Hepatocyte (in vitro differentiated cells): ENCODE data around the gene NPHP4. TPM values are rescaled to one million over a fixed set of nuclear protein-coding genes. Genes with fewer than 3 reads are reported as not detected.

Experiments
- DNase-seq: peaks from one replicate; pipeline ENCODE4 v3.0.0-alpha.2; 2016; ENCODE audit warnings: low spot score
- H2AFZ ChIP-seq: fragments of 200-600 bp; sonication (generic); 2 replicates; pipeline ENCODE4 v1.6.0; 2016; ENCODE audit warnings: antibody characterized with exemption, mild to moderate bottlenecking
- H3K27ac ChIP-seq: fragments of 200-600 bp; sonication (generic); 2 replicates; pipeline ENCODE4 v1.5.1; 2016; ENCODE audit warnings: mild to moderate bottlenecking
- H3K27me3 ChIP-seq: fragments of 200-600 bp; sonication (generic); 2 replicates; pipeline ENCODE4 v1.6.1; 2016
- H3K36me3 ChIP-seq: fragments of 200-600 bp; sonication (generic); replicated peaks from 2 replicates; pipeline ENCODE4 v1.5.1; 2016; ENCODE audit warnings: low read depth; ENCODE audit not compliant: insufficient read depth
- H3K4me1 ChIP-seq: fragments of 200-600 bp; sonication (generic); 2 replicates; pipeline ENCODE4 v1.5.1; 2016; ENCODE audit warnings: mild to moderate bottlenecking, moderate library complexity; ENCODE audit not compliant: insufficient read depth
- H3K4me2 ChIP-seq: fragments of 200-600 bp; sonication (generic); 2 replicates; pipeline ENCODE4 v1.6.0; 2016
- H3K4me3 ChIP-seq: fragments of 200-600 bp; sonication (generic); 2 replicates; pipeline ENCODE4 v1.5.1; 2016; ENCODE audit warnings: mild to moderate bottlenecking
- H3K79me2 ChIP-seq: fragments of 200-600 bp; sonication (generic); 2 replicates; pipeline ENCODE4 v1.6.0; 2017; ENCODE audit warnings: mild to moderate bottlenecking
- H3K9me2 ChIP-seq: fragments of 200-600 bp; sonication (generic); replicated peaks from 2 replicates; pipeline ENCODE4 v1.6.0; 2017; ENCODE audit warnings: mild to moderate bottlenecking; ENCODE audit not compliant: insufficient read depth
- H3K9me3 ChIP-seq: fragments of 200-600 bp; sonication (generic); 2 replicates; pipeline ENCODE4 v1.5.1; 2016; ENCODE audit warnings: low read depth, mild to moderate bottlenecking
- H4K20me1 ChIP-seq: fragments of 200-600 bp; sonication (generic); 2 replicates; pipeline ENCODE4 v1.6.0; 2016; ENCODE audit warnings: mild to moderate bottlenecking; ENCODE audit not compliant: insufficient read depth, poor library complexity, severe bottlenecking
- CTCF ChIP-seq: fragments of 200-600 bp; sonication (generic); IDR thresholded peaks from 2 replicates; pipeline ENCODE4 v1.5.1; 2016; ENCODE audit warnings: antibody characterized with exemption, mild to moderate bottlenecking; ENCODE audit not compliant: poor library complexity
- EZH2 ChIP-seq: fragments of 200-600 bp; sonication (generic); IDR thresholded peaks from 2 replicates; pipeline ENCODE4 v1.6.1; 2016; ENCODE audit warnings: antibody characterized with exemption, mild to moderate bottlenecking, borderline replicate concordance
- EZH2phosphoT487 ChIP-seq: fragments of 200-600 bp; sonication (generic); IDR thresholded peaks from one replicate; pipeline ENCODE4 v1.6.1; 2018; ENCODE audit warnings: antibody characterized with exemption, mild to moderate bottlenecking, low read depth, moderate library complexity; ENCODE audit not compliant: unreplicated experiment, severe bottlenecking
- WGBS: methylation state at CpG from one replicate; pipeline ENCODE4 v1.1.6; 2016; ENCODE audit warnings: low lambda C conversion rate; ENCODE audit errors: missing lambda C conversion rate; 5-methylcytosine and 5-hydroxymethylcytosine counted together
- polyA plus RNA-seq: library from polyadenylated mRNA; unstranded; fragments of >200 nt; fragmentation: Nextera tagmentation; extraction: Ambion mirVana; gene quantifications from 2 replicates; pipeline ENCODE4 v1.2.1, GENCODE V29; 2016
- total RNA-seq: library from RNA; depleted of rRNA; stranded (reverse); fragments of >200 nt; gene quantifications from 2 replicates; pipeline ENCODE4 v1.2.3, GENCODE V29; 2014

The NPHP4 gene
- total and polyA plus RNA-seq, 2 experiments from 2014 or later, result 5.6 to 6.0 TPM

- no peak overlapping the region for H3K4me3 ChIP-seq
- no peak overlapping the region for H3K27ac ChIP-seq
- H3K79me2 ChIP-seq, result no peaks in the 10 kb centered on the region
- H2AFZ ChIP-seq, result no peak overlapping the region
- H3K27me3 ChIP-seq, result no peaks in the 10 kb centered on the region
- TF ChIP-seq CTCF (no peak), EZH2phosphoT487 (no peak), EZH2 (no peak)
- no peaks in the 10 kb centered on the region for H3K9me3 ChIP-seq
- DNase-seq, result no peak
- H3K36me3 ChIP-seq, result no peaks in the 10 kb centered on the region
- H3K4me2 ChIP-seq, result no peak overlapping the region
- WGBS, result 95% methylated on average over 10 of the region's 10 CpGs
- H3K9me2 ChIP-seq, result no peaks in the 10 kb centered on the region
- peaks cover 8% of the 10 kb centered on the region for H3K4me1 ChIP-seq
- H4K20me1 ChIP-seq, result no peaks in the 10 kb centered on the region
These were observed 23.1 kb downstream of the NPHP4 start for GRCh38 chr1:5969168-5969567.

- H3K4me3 ChIP-seq, result no peak overlapping the region
- H3K27ac ChIP-seq, result no peak overlapping the region
- WGBS, result 97% methylated on average over 11 of the region's 11 CpGs
- no peak overlapping the region for H2AFZ ChIP-seq
- H3K9me3 ChIP-seq, result no peaks in the 10 kb centered on the region
- no peaks in the 10 kb centered on the region for H3K27me3 ChIP-seq
- no peaks in the 10 kb centered on the region for H4K20me1 ChIP-seq
- no peaks in the 10 kb centered on the region for H3K36me3 ChIP-seq
- H3K79me2 ChIP-seq, result no peaks in the 10 kb centered on the region
- TF ChIP-seq CTCF (no peak), EZH2 (no peak), EZH2phosphoT487 (no peak)
- no peak overlapping the region for H3K4me2 ChIP-seq
- no peaks in the 10 kb centered on the region for H3K9me2 ChIP-seq
- peaks cover 8% of the 10 kb centered on the region for H3K4me1 ChIP-seq
- no peak for DNase-seq
These were observed 24.0 kb downstream of the NPHP4 start for GRCh38 chr1:5968161-5968736.

- Histone ChIP-seq H2AFZ (no peak overlapping the region), H3K27me3 (no peaks in the 10 kb centered on the region), H3K4me1 (peaks cover 8% of the 10 kb centered on the region), H3K36me3 (no peaks in the 10 kb centered on the region), H3K9me3 (no peaks in the 10 kb centered on the region), H3K4me2 (no peak overlapping the region), H3K9me2 (no peaks in the 10 kb centered on the region), H4K20me1 (no peaks in the 10 kb centered on the region), H3K4me3 (no peak overlapping the region), H3K27ac (no peak overlapping the region), H3K79me2 (no peaks in the 10 kb centered on the region)
- WGBS, result 95% methylated on average over 23 of the region's 23 CpGs
- DNase-seq, result no peak
- TF ChIP-seq EZH2phosphoT487, result no peak
- TF ChIP-seq CTCF, result no peak
- TF ChIP-seq EZH2, result no peak
These were observed 24.7 kb downstream of the NPHP4 start for GRCh38 chr1:5967351-5968160.
